IPS-18a (cell line): ENCODE measurements around the gene DUSP16.
A peak's percentile ranks its signal among the peaks of the same experiment; 100 is the strongest.

ENCODE experiments used
- H3K27ac ChIP-seq: one replicate; pipeline ENCODE4 v1.5.1; 2013; ENCODE audit warnings: low read length
- H3K27me3 ChIP-seq: one replicate; pipeline ENCODE4 v1.6.1; 2013; ENCODE audit warnings: mild to moderate bottlenecking, low read length; ENCODE audit not compliant: control insufficient read depth, insufficient read depth
- H3K36me3 ChIP-seq: one replicate; pipeline ENCODE4 v1.6.1; 2013; ENCODE audit warnings: low read depth, low read length; ENCODE audit not compliant: control insufficient read depth
- H3K4me1 ChIP-seq: one replicate; pipeline ENCODE4 v1.6.1; 2013; ENCODE audit warnings: low read depth, low read length; ENCODE audit not compliant: control insufficient read depth
- H3K4me3 ChIP-seq: one replicate; pipeline ENCODE4 v1.5.1; 2013; ENCODE audit warnings: low read length
- H3K9ac ChIP-seq: one replicate; pipeline ENCODE4 v1.6.1; 2013; ENCODE audit warnings: mild to moderate bottlenecking, low read length, moderate library complexity
- H3K9me3 ChIP-seq: one replicate; pipeline ENCODE4 v1.6.1; 2013; ENCODE audit warnings: low read depth, low read length; ENCODE audit not compliant: control insufficient read depth

DUSP16 gene

DNA sequence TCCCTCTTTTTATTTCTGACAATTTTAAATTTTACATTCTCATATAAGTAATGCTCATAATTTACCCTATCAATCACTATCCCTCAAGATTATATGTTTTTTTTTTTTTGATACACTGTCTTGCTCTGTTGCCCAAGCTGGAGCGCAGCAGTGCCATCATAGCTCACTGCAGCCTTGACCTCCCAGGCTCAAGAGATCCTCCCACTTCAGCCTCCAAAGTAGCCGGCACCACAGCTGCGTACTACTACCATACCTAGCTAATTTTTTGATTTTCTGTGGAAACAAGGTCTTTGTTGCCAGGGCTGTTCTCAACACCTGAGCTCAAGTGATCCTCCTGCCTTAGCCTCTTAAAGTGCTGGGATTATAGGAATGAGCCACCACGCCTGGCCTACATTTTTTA, 4.4 kb downstream of the DUSP16 start:
- H3K4me3 ChIP-seq: peak overlapping the region; percentile 94
- H3K9ac ChIP-seq: peak overlapping the region; percentile 92
- H3K27ac ChIP-seq: peak overlapping the region; percentile 67
- no peaks in the 10 kb centered on the region for H3K9me3 ChIP-seq
- no peaks in the 10 kb centered on the region for H3K36me3 ChIP-seq
- H3K27me3 ChIP-seq: no peaks in the 10 kb centered on the region
- H3K4me1 ChIP-seq: peaks cover 38% of the 10 kb centered on the region

DNA sequence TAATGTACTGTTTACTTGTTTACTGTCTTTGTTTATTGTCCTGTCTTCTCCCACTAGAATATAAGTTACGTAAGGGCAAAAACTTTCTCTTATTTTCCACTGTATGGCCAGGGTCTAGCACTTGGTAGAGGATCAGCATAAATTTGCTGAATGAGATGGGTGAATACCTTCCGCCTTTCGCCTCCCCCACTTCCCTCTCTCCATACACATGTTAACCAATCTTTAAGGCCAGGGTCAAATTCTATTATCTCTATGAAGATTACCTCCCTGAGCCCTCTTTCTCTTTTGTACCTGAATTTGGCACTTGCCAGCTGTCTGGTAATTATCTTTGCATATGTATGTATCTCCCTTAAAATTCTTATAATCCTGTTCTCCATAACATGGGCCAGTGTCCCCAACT, 4.9 kb downstream of the DUSP16 start:
- H3K4me1 ChIP-seq: peaks cover 34% of the 10 kb centered on the region
- H3K4me3 ChIP-seq: peak overlapping the region; percentile 38
- H3K9ac ChIP-seq: peak overlapping the region; percentile 34
- no peaks in the 10 kb centered on the region for H3K9me3 ChIP-seq
- H3K36me3 ChIP-seq: no peaks in the 10 kb centered on the region
- H3K27me3 ChIP-seq: no peaks in the 10 kb centered on the region
- H3K27ac ChIP-seq: peak overlapping the region; percentile 67

DNA sequence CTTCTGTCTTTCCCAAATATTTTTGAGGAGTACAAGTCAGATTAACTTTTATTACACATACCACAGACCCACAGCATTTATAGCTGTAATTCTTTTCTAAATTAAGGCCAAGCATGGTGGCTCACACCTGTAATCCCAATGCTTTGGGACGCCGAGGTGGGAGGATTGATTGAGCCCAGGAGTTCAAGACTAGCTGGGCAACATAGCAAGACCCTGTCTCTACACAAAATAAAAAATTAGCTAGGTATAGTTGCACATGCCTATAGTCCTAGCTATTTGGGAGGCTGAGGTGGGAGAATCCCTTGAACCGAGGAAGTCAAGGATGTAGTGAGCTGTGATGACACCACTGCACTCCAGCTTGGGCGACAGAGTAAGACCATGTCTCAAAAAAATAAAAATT, 7.0 kb downstream of the DUSP16 start:
- H3K4me1 ChIP-seq: peaks cover 34% of the 10 kb centered on the region
- no peaks in the 10 kb centered on the region for H3K36me3 ChIP-seq
- no peak overlapping the region for H3K4me3 ChIP-seq
- no peaks in the 10 kb centered on the region for H3K27me3 ChIP-seq
- no peak overlapping the region for H3K27ac ChIP-seq
- no peak overlapping the region for H3K9ac ChIP-seq
- H3K9me3 ChIP-seq: no peaks in the 10 kb centered on the region

- Histone ChIP-seq H3K27ac (no peak overlapping the region), H3K36me3 (peaks cover 3% of the 10 kb centered on the region), H3K9ac (no peak overlapping the region), H3K4me1 (peaks cover 14% of the 10 kb centered on the region), H3K9me3 (no peaks in the 10 kb centered on the region), H3K27me3 (no peaks in the 10 kb centered on the region), H3K4me3 (no peak overlapping the region)
These were observed 9.4 kb downstream of the DUSP16 start for GRCh38 chr12:12553208-12553785.

DNA sequence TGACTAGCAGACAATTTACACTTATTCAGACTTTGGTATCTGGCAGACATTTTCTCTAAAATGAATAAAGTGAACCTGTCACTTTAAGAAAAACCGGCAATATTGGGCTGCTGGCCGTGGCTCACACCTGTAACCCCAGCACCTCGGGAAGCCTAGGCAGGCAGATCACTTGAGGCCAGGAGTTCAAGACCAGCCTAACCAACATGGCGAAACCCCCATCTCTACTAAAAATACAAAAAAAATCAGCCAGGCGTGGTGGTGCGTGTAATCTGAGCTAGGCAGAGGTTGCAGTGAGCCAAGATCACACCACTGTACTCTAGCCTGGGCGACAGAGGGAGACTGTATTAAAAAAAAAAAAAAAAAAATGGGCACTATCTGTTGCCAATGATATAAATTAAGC, 11.5 kb downstream of the DUSP16 start:
- H3K9me3 ChIP-seq: no peaks in the 10 kb centered on the region
- peaks cover 4% of the 10 kb centered on the region for H3K4me1 ChIP-seq
- no peak overlapping the region for H3K9ac ChIP-seq
- no peak overlapping the region for H3K4me3 ChIP-seq
- peaks cover 3% of the 10 kb centered on the region for H3K36me3 ChIP-seq
- no peaks in the 10 kb centered on the region for H3K27me3 ChIP-seq
- H3K27ac ChIP-seq: no peak overlapping the region

DNA sequence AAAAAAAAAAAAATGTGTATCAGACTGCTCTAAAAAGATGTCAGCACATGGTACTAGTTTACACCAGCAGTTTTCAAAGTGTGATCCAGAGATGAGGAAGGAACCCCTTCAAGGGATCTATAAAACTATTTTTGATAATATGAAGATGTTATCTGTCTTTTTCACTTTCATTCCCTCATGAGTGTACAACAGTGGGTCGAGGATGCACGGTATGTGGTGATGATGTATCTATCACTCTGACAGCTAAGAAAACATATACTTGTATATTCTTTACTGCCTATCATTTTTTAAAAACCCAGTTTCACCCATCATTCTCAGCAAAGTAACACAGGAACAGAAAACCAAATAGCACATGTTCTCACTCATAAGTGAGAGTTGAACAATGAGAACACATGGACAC, 12.4 kb downstream of the DUSP16 start:
- peaks cover 3% of the 10 kb centered on the region for H3K36me3 ChIP-seq
- no peak overlapping the region for H3K4me3 ChIP-seq
- no peaks in the 10 kb centered on the region for H3K9me3 ChIP-seq
- H3K27ac ChIP-seq: no peak overlapping the region
- H3K4me1 ChIP-seq: peaks cover 4% of the 10 kb centered on the region
- no peaks in the 10 kb centered on the region for H3K27me3 ChIP-seq
- no peak overlapping the region for H3K9ac ChIP-seq

- H3K36me3 ChIP-seq: peaks cover 3% of the 10 kb centered on the region
- no peaks in the 10 kb centered on the region for H3K4me1 ChIP-seq
- no peak overlapping the region for H3K4me3 ChIP-seq
- no peak overlapping the region for H3K27ac ChIP-seq
- H3K27me3 ChIP-seq: no peaks in the 10 kb centered on the region
- no peak overlapping the region for H3K9ac ChIP-seq
- no peaks in the 10 kb centered on the region for H3K9me3 ChIP-seq
These were observed 13.2 kb downstream of the DUSP16 start for GRCh38 chr12:12549426-12549825.

- no peak overlapping the region for H3K27ac ChIP-seq
- no peaks in the 10 kb centered on the region for H3K4me1 ChIP-seq
- no peak overlapping the region for H3K9ac ChIP-seq
- no peaks in the 10 kb centered on the region for H3K9me3 ChIP-seq
- H3K36me3 ChIP-seq: peaks cover 3% of the 10 kb centered on the region
- no peaks in the 10 kb centered on the region for H3K27me3 ChIP-seq
- no peak overlapping the region for H3K4me3 ChIP-seq
These were observed 13.9 kb downstream of the DUSP16 start for GRCh38 chr12:12548713-12549112.

DNA sequence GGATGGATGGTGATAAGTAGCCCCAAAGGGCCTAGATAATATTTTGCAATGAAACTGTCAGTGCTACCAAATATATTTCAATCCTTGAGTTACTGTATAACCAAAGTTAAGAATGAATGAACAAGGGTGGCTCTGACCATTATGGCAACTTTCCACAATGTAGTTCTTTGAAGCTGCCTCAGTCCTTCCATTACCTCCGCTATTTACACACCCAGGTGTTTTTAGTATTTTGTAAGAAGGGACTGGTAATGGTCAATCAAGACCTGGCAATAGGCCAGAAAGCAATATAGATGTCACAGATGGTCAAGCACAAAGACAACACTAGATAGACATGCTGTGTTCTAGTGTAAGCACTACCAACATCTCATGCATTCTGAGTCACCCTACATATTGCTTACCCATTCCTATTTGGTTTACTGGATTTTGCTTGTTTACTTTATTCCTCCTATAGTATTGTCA, 16.3 kb downstream of the DUSP16 start:
- peaks cover 3% of the 10 kb centered on the region for H3K36me3 ChIP-seq
- no peaks in the 10 kb centered on the region for H3K9me3 ChIP-seq
- H3K4me1 ChIP-seq: no peaks in the 10 kb centered on the region
- H3K4me3 ChIP-seq: no peak overlapping the region
- no peaks in the 10 kb centered on the region for H3K27me3 ChIP-seq
- H3K9ac ChIP-seq: no peak overlapping the region
- H3K27ac ChIP-seq: no peak overlapping the region

GRCh38 chr12:12543959-12544358, 18.7 kb downstream of the DUSP16 start:
- H3K36me3 ChIP-seq: no peaks in the 10 kb centered on the region
- no peaks in the 10 kb centered on the region for H3K27me3 ChIP-seq
- H3K4me3 ChIP-seq: no peak overlapping the region
- no peak overlapping the region for H3K9ac ChIP-seq
- peaks cover 5% of the 10 kb centered on the region for H3K4me1 ChIP-seq
- no peaks in the 10 kb centered on the region for H3K9me3 ChIP-seq
- no peak overlapping the region for H3K27ac ChIP-seq

GRCh38 chr12:12542964-12543363, 19.7 kb downstream of the DUSP16 start:
- Histone ChIP-seq H3K36me3 (no peaks in the 10 kb centered on the region), H3K4me1 (peaks cover 8% of the 10 kb centered on the region), H3K4me3 (no peak overlapping the region), H3K9ac (no peak overlapping the region), H3K9me3 (no peaks in the 10 kb centered on the region), H3K27ac (no peak overlapping the region), H3K27me3 (no peaks in the 10 kb centered on the region)

DNA sequence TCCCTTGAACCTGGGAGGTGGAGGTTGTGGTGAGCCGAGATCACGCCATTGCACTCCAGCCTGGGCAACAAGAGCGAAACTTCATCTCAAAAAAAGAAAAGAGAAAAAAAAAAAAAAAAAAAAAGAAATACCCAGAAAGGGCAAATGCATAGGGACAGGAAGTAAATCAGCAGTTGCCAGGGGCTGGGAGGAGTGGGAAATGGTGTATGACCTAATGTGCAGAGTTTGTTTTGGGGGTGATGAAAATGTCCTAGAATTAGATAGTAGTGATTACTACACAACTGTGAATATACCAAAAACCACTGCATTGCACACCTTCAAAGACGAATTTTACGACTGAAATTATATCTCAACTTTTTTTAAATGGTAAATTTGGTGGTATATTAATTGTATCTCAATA, 20.4 kb downstream of the DUSP16 start:
- no peak overlapping the region for H3K9ac ChIP-seq
- no peak overlapping the region for H3K27ac ChIP-seq
- H3K4me1 ChIP-seq: peaks cover 8% of the 10 kb centered on the region
- H3K27me3 ChIP-seq: no peaks in the 10 kb centered on the region
- no peaks in the 10 kb centered on the region for H3K36me3 ChIP-seq
- no peaks in the 10 kb centered on the region for H3K9me3 ChIP-seq
- H3K4me3 ChIP-seq: no peak overlapping the region
